PC-3 (cell line): Measurements from ENCODE around the gene DCUN1D4.

Experiments used
- CTCF ChIP-seq: fragments of 300-600 bp; sonication (generic); conservative IDR thresholded peaks from 2 replicates; pipeline ENCODE4 v1.5.1; 2017; ENCODE audit warnings: antibody characterized with exemption, low read depth, mild to moderate bottlenecking, low read length
- EZH2 ChIP-seq: fragments of 300-600 bp; sonication (generic); IDR thresholded peaks from one replicate; pipeline ENCODE4 v1.6.1; 2017; ENCODE audit warnings: antibody characterized with exemption, mild to moderate bottlenecking, low read length; ENCODE audit not compliant: unreplicated experiment

GRCh38 chr4:51907006-51907669 is 64.2 kb downstream of the DCUN1D4 start:
- TF ChIP-seq CTCF (no peak), EZH2 (no peak)
